ENCODE measurements around the gene DNAI7. TPM values are rescaled to one million over a fixed set of nuclear protein-coding genes. Genes with fewer than 3 reads are reported as not detected.
A peak's percentile ranks its signal among the peaks of the same experiment; 100 is the strongest.

The DNAI7 gene
- total RNA-seq, 1 donor, result 0.36 TPM

GRCh38 chr12:25072906-25073650, 121.9 kb downstream of the DNAI7 start:
- Histone ChIP-seq H3K9me3 (ENCODE audit: low read depth, low read length) (no peaks in the 10 kb centered on the region), H4K20me1 (ENCODE audit: insufficient read depth, low read length) (no peaks in the 10 kb centered on the region), H2AFZ (ENCODE audit: low read length) (no peak overlapping the region), H3K27me3 (ENCODE audit: insufficient read depth, low read length) (no peaks in the 10 kb centered on the region), H3K79me2 (ENCODE audit: insufficient read depth, low read length) (no peaks in the 10 kb centered on the region), H3K4me3 (ENCODE audit: insufficient read depth, low read length) (no peak overlapping the region), H3K27ac (ENCODE audit: low read depth, low read length) (no peak overlapping the region), H3K4me1 (ENCODE audit: insufficient read depth, low read length) (no peaks in the 10 kb centered on the region), H3K36me3 (ENCODE audit: insufficient read depth, low read length) (no peaks in the 10 kb centered on the region), H3K4me2 (ENCODE audit: insufficient read depth, low read length) (no peak overlapping the region)
- TF ChIP-seq CTCF (IDR thresholded peaks at IDR 0.05; ENCODE audit: extremely low read depth, low read depth, low read length), result no peak
- no peak for DNase-seq (ENCODE audit: insufficient read length, low spot score, missing footprints)

- TF ChIP-seq CTCF (IDR thresholded peaks at IDR 0.05; ENCODE audit: extremely low read depth, low read depth, low read length), result no peak
- no peaks in the 10 kb centered on the region for H3K27me3 ChIP-seq (ENCODE audit: insufficient read depth, low read length)
These were observed 123.6 kb downstream of the DNAI7 start for GRCh38 chr12:25071366-25071765.

GRCh38 chr12:25069224-25069623, 125.7 kb downstream of the DNAI7 start:
- no peaks in the 10 kb centered on the region for H3K79me2 ChIP-seq (ENCODE audit: insufficient read depth, low read length)
- TF ChIP-seq CTCF (IDR thresholded peaks at IDR 0.05; ENCODE audit: extremely low read depth, low read depth, low read length), result no peak
- H3K27ac ChIP-seq (ENCODE audit: low read depth, low read length), result no peak overlapping the region
- peak overlapping the region; percentile 28 for H2AFZ ChIP-seq (ENCODE audit: low read length)
- peaks cover 2% of the 10 kb centered on the region for H3K27me3 ChIP-seq (ENCODE audit: insufficient read depth, low read length)
- H4K20me1 ChIP-seq (ENCODE audit: insufficient read depth, low read length), result no peaks in the 10 kb centered on the region
- peak overlapping the region; percentile 56 for H3K4me2 ChIP-seq (ENCODE audit: insufficient read depth, low read length)
- no peak overlapping the region for H3K4me3 ChIP-seq (ENCODE audit: insufficient read depth, low read length)
- H3K36me3 ChIP-seq (ENCODE audit: insufficient read depth, low read length), result no peaks in the 10 kb centered on the region
- H3K4me1 ChIP-seq (ENCODE audit: insufficient read depth, low read length), result no peaks in the 10 kb centered on the region
- no peaks in the 10 kb centered on the region for H3K9me3 ChIP-seq (ENCODE audit: low read depth, low read length)
- DNase-seq (ENCODE audit: insufficient read length, low spot score, missing footprints), result no peak

More at GRCh38 chr12:25071366-25071765, 123.6 kb downstream of the DNAI7 start:
- H3K36me3 ChIP-seq (ENCODE audit: insufficient read depth, low read length), result no peaks in the 10 kb centered on the region
- H3K4me1 ChIP-seq (ENCODE audit: insufficient read depth, low read length), result no peaks in the 10 kb centered on the region
- no peak overlapping the region for H3K4me3 ChIP-seq (ENCODE audit: insufficient read depth, low read length)
- H2AFZ ChIP-seq (ENCODE audit: low read length), result no peak overlapping the region
- H4K20me1 ChIP-seq (ENCODE audit: insufficient read depth, low read length), result no peaks in the 10 kb centered on the region
- DNase-seq (ENCODE audit: insufficient read length, low spot score, missing footprints), result peak; percentile 52
- no peak overlapping the region for H3K27ac ChIP-seq (ENCODE audit: low read depth, low read length)
- H3K4me2 ChIP-seq (ENCODE audit: insufficient read depth, low read length), result no peak overlapping the region
- no peaks in the 10 kb centered on the region for H3K9me3 ChIP-seq (ENCODE audit: low read depth, low read length)
- no peaks in the 10 kb centered on the region for H3K79me2 ChIP-seq (ENCODE audit: insufficient read depth, low read length)

GRCh38 chr12:25065035-25065434, 129.9 kb downstream of the DNAI7 start:
- H3K4me1 ChIP-seq (ENCODE audit: insufficient read depth, low read length), result no peaks in the 10 kb centered on the region
- no peak overlapping the region for H3K4me3 ChIP-seq (ENCODE audit: insufficient read depth, low read length)
- DNase-seq (ENCODE audit: insufficient read length, low spot score, missing footprints), result no peak
- no peaks in the 10 kb centered on the region for H3K79me2 ChIP-seq (ENCODE audit: insufficient read depth, low read length)
- H2AFZ ChIP-seq (ENCODE audit: low read length), result no peak overlapping the region
- no peak overlapping the region for H3K27ac ChIP-seq (ENCODE audit: low read depth, low read length)
- no peaks in the 10 kb centered on the region for H3K36me3 ChIP-seq (ENCODE audit: insufficient read depth, low read length)
- H3K4me2 ChIP-seq (ENCODE audit: insufficient read depth, low read length), result no peak overlapping the region
- no peaks in the 10 kb centered on the region for H3K9me3 ChIP-seq (ENCODE audit: low read depth, low read length)
- TF ChIP-seq CTCF (IDR thresholded peaks at IDR 0.05; ENCODE audit: extremely low read depth, low read depth, low read length), result no peak
- H3K27me3 ChIP-seq (ENCODE audit: insufficient read depth, low read length), result peaks cover 15% of the 10 kb centered on the region
- H4K20me1 ChIP-seq (ENCODE audit: insufficient read depth, low read length), result no peaks in the 10 kb centered on the region

Data from osteoblast (primary cell).